ENCODE measurements around the gene USP13.

The USP13 gene

DNA sequence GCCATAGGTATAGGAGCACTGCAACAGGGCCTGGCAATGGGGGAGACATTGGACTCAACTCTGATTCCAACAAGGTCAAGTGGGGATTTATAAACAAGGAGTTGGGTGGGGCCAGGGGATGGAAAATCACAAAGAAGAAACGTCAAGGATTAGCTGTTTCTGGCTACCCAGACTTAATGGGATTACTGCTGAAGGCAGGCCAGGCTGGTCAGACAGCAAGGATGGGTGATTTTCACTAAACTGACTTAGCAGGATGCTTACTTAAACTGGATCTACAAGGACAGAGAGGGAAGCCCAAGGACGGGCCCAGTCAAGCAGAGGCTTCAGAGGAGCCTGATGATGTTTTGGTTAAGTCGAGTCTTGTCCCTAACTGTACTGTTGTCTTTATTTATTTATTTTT is 76.2 kb downstream of the USP13 start:
- DNase-seq: no peak
- H3K36me3 ChIP-seq: peaks cover 24% of the 10 kb centered on the region
- H3K27me3 ChIP-seq: no peaks in the 10 kb centered on the region
- H3K4me1 ChIP-seq: no peaks in the 10 kb centered on the region
- H3K9me3 ChIP-seq: no peaks in the 10 kb centered on the region
- no peak overlapping the region for H3K4me3 ChIP-seq (ENCODE audit: low read depth, low read length)
- TF ChIP-seq CTCF (IDR thresholded peaks at IDR 0.05; ENCODE audit: low read depth, low read length): no peak

- Histone ChIP-seq H3K36me3 (peaks cover 24% of the 10 kb centered on the region), H3K27me3 (no peaks in the 10 kb centered on the region), H3K9me3 (no peaks in the 10 kb centered on the region), H3K4me3 (ENCODE audit: low read depth, low read length) (no peak overlapping the region), H3K4me1 (no peaks in the 10 kb centered on the region)
- no peak for DNase-seq
- no peak for TF ChIP-seq CTCF (IDR thresholded peaks at IDR 0.05; ENCODE audit: low read depth, low read length)
These were observed 77.1 kb downstream of the USP13 start for GRCh38 chr3:179729981-179730380.

DNA sequence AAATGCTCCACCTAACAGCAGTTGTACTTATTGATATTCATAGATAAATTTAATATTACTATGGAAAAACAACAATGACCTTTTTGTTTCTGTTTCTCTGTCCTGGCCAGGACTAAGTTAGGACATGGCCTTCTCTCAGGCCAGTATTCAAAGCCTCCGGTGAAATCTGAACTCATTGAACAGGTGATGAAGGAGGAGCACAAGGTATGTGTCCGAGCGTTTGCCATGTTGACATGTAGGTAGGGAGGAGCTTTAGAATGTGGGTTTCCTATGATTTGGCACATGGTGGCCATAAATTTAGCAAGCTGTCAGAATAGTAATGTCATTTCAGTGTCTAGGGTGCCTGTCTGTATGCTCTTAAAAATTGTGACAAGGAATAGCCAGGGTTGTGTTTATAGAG is 77.7 kb downstream of the USP13 start:
- no peak overlapping the region for H3K4me3 ChIP-seq (ENCODE audit: low read depth, low read length)
- H3K4me1 ChIP-seq: no peaks in the 10 kb centered on the region
- DNase-seq: no peak
- peaks cover 24% of the 10 kb centered on the region for H3K36me3 ChIP-seq
- no peaks in the 10 kb centered on the region for H3K27me3 ChIP-seq
- no peak for TF ChIP-seq CTCF (IDR thresholded peaks at IDR 0.05; ENCODE audit: low read depth, low read length)
- no peaks in the 10 kb centered on the region for H3K9me3 ChIP-seq

GRCh38 chr3:179731544-179731943 is 78.7 kb downstream of the USP13 start:
- no peaks in the 10 kb centered on the region for H3K27me3 ChIP-seq

DNA sequence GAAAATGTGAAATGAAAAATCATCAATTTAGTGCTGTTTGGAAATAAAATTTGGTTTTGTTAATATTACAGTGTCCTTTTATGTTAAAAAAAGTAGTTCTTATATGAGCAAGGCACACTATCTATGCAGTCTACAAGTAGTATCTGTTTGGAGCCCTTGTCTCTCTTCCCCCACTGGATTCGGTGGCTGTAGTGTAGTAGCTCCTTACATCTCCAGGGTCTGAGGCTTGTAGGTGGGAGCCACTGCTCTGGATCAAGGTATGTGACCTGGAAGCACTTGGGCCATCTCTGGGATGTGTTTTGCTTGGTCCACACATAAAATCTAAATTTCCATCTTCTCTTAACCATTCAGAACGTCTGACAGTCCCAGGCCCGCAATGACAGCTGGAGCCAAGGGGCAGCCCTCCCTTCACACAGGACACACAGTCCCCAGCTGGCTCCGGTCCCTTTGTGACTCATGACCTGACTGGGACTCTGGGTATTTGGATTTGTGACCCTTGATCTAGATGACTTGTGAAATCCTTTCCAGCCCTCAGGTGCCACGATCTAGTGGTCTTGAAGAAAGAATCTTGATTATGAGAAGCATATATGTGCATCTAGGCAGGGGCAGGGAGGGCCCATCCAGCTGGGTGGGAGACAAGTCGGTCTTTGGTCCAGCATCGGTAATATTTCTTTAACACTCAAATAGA is 80.0 kb downstream of the USP13 start:
- H3K9me3 ChIP-seq: no peaks in the 10 kb centered on the region
- H3K36me3 ChIP-seq: peaks cover 27% of the 10 kb centered on the region
- DNase-seq: no peak
- no peaks in the 10 kb centered on the region for H3K27me3 ChIP-seq
- H3K4me1 ChIP-seq: no peaks in the 10 kb centered on the region
- H3K4me3 ChIP-seq (ENCODE audit: low read depth, low read length): no peak overlapping the region
- no peak for TF ChIP-seq CTCF (IDR thresholded peaks at IDR 0.05; ENCODE audit: low read depth, low read length)

More at GRCh38 chr3:179731544-179731943, 78.7 kb downstream of the USP13 start:
- Histone ChIP-seq H3K36me3 (peaks cover 24% of the 10 kb centered on the region), H3K4me1 (no peaks in the 10 kb centered on the region), H3K4me3 (ENCODE audit: low read depth, low read length) (no peak overlapping the region), H3K9me3 (no peaks in the 10 kb centered on the region)
- TF ChIP-seq CTCF (IDR thresholded peaks at IDR 0.05; ENCODE audit: low read depth, low read length): no peak
- DNase-seq: no peak

- no peak for TF ChIP-seq CTCF (IDR thresholded peaks at IDR 0.05; ENCODE audit: low read depth, low read length)
- no peak for DNase-seq
- H3K9me3 ChIP-seq: no peaks in the 10 kb centered on the region
- no peaks in the 10 kb centered on the region for H3K27me3 ChIP-seq
- no peak overlapping the region for H3K4me3 ChIP-seq (ENCODE audit: low read depth, low read length)
- peaks cover 27% of the 10 kb centered on the region for H3K36me3 ChIP-seq
- no peaks in the 10 kb centered on the region for H3K4me1 ChIP-seq
These were observed 81.0 kb downstream of the USP13 start for GRCh38 chr3:179733797-179734196.
